ENCODE results near the gene MAP2K6.

MAP2K6 gene

DNA sequence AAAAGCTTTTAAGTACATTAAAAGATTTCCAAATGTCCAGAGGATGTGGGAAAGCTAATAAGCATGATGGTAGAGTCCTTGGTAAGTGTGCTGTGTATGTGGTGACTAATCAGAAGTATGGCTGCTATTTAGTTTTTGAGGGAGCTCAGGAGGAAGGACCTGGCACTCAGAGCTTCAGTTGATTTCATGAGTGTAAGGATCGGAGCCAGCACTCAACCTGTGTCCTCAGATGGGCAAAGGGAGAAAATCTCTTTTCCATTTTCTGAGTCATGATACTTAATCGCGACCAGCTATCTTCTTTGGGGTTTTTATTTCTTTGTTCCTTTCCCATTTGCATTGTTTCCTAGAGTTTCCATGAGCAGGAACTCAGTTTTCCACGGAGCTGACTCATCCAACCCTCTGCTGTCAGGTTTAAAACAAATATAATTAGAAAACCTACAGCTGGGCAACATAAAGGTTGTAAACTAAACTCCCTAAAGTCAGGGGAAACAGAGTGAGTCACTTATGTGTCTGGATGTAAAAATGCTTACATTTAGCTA lies 125.4 kb downstream of the MAP2K6 start:
- peak; percentile 27 for DNase-seq

DNA sequence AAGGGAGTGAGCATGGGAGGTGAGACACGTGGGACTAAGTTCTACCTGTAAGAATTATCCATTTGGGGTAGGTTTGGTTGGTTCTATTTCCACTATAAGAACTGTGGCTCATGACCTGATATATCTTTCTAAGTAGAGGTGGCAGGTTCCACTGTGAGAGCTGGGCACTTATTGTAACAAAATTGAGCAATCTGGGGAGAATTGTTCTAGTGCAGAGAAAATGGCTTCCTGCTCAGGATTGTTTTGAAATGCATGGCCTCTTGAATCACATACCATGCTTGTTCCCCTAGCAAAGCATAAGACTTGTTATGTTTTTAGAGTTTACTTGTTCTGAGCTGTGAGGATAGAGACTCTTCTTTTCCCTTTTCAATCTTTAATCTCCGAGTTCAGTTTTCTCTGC lies 125.9 kb downstream of the MAP2K6 start:
- DNase-seq, result no peak

- DNase-seq, result no peak
These were observed 132.7 kb downstream of the MAP2K6 start for GRCh38 chr17:69547230-69547629.

GRCh38 chr17:69547947-69548346 lies 133.4 kb downstream of the MAP2K6 start:
- DNase-seq, result no peak

DNA sequence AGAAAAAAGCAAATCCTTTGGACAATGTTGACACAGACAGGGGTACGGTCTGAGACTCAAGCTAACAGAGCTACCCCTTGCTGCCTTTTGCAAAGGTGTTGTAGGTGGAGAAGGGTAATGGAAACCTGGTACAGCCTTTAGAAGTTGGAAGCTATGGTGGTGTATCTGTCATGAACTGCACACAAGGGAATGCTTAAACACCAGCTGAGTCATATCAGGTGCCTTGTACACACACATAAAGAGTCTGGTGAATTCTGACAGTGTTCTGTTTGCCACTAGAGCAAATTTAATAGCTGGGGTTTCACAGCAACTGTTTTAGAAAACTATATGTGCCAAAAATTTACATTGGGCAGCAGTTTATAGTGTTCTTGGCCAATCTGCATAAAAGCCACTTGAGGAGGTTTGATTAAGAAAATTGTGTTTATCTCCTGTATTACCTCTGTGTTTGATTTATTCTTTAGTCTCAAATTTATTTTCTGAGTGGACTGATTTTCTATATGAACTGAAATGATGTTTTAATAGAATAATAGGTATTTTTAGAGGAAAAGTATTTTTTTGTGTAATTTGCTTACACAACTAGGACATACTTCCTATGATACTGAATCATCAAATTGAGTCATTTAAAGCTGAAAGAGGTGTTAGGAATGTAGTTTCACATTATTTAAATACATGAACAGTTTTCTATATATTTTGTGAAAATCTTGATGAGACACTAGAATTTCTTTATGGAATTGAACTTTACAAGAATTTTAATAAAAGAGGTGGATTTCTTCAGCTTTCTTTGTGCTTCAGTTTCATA lies 136.9 kb downstream of the MAP2K6 start:
- DNase-seq, result no peak

GRCh38 chr17:69552986-69553667 lies 138.6 kb downstream of the MAP2K6 start:
- DNase-seq, result no peak

DNA sequence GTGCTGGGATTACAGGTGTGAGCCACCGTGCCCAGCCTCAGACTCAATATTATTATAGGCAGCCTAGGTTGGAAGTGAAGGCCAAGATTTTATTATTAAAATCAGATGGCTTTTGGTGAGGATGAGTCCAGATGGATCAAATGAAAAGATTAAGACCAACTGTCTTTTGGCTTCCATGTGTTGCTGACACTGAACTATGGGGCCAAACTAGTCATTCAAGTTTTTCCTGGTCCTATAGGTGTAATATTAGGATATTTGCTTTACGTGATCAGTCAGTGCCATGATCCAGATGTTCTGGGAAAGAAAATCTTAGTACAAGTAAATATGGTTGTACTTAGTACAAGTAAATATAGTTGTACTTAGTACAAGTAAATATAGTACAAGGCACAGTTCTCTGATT lies 140.6 kb downstream of the MAP2K6 start:
- no peak for DNase-seq

DNA sequence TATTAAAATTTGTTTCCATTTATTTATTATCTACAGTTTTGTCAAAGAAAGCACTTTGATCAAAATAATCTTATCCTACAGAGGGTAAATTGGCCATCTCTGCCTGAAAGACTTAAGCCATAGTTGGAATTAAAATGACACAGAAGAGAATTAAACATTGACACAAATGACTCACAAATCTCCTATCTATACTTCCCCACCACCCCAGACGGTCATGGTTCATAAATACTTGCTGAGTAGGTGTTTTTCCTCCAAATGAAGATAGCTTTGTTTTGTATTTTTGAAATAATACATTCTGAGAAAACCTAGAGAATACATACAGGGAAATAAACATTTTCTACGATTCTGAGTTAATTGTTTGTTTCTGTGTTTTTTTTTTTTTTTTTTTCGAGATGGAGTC lies 142.8 kb downstream of the MAP2K6 start:
- no peak for DNase-seq

GRCh38 chr17:69558796-69559195 lies 144.3 kb downstream of the MAP2K6 start:
- no peak for DNase-seq

GRCh38 chr17:69560987-69561441 lies 146.5 kb downstream of the MAP2K6 start:
- DNase-seq, result no peak

DNA sequence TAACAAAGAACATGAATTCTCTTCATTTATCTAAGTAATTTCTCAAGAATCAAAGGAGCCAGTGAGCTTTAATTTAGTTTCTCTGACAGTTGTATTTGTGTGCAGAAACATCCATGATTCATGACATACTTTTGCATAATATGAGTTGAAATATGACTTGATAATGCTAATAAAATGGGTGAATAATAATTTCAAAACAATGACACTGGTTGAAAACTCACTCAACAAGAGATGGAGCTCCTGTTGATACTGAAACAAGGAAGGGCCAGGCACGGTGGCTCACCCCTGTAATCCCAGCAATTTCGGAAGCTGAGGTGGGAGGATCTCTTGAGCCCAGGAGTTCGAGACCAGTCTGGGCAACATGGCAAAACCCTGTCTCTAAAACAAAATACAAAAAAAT lies 147.0 kb downstream of the MAP2K6 start:
- DNase-seq, result no peak

DNA sequence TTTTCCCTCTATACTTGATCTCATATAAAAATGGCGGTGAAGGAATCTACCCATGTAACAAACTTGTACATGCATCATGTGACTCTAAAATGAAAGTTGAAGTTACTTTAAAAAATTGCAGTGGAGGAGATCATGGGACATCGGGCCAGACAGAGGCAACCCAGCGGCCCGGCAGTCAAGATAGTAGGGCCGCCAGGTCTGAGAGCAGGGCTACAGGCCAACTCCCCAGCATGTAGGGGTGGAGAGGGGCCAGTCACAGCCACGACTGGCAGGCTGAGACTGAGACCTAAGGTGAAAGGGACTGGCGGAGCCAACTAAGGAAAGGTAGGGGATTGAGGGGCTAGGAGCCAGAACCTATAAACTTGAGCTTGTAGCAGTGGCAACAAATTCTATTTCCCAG lies 150.9 kb downstream of the MAP2K6 start:
- no peak for DNase-seq

- DNase-seq, result no peak
These were observed 152.6 kb downstream of the MAP2K6 start for GRCh38 chr17:69567130-69567529.

DNA sequence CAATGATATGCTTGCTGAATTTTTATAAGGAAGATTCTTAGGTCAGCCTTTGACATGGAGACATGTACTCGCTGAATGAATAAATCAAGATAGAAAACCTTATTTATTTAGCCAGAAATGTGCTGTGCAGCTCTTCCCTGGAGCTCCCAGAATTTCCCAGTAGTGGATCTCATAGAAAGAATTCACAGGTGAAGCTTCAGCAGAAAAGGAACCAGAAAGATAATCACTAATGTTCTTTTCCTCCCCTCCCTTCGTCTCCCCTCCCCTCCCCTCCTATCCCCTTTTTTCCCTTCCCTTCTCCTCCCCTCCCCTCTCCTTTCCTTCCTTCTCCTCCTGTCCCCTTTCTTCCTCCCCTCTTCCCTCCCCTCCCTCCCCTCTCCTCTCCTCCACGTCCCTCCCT lies 158.2 kb downstream of the MAP2K6 start:
- no peak for DNase-seq

DNA sequence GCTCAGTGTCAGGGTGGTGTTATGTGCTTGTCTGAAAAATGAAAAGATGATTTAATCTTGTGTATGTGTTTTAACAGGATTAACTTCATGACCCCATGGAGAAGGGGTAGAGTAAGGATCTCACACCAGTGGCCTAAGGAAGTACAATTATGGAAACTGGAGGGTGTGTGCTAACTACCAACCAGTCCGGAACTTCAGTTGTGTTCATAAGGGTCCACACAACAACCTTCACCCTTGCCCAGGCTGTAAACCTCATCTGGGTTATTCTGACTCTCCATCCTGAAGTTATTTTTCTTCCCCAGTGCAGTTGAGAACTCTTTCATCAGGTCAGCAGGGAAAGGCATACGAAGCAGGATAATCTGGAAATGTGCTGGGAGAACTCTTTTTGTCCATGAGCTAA lies 158.9 kb downstream of the MAP2K6 start:
- DNase-seq, result no peak

DNA sequence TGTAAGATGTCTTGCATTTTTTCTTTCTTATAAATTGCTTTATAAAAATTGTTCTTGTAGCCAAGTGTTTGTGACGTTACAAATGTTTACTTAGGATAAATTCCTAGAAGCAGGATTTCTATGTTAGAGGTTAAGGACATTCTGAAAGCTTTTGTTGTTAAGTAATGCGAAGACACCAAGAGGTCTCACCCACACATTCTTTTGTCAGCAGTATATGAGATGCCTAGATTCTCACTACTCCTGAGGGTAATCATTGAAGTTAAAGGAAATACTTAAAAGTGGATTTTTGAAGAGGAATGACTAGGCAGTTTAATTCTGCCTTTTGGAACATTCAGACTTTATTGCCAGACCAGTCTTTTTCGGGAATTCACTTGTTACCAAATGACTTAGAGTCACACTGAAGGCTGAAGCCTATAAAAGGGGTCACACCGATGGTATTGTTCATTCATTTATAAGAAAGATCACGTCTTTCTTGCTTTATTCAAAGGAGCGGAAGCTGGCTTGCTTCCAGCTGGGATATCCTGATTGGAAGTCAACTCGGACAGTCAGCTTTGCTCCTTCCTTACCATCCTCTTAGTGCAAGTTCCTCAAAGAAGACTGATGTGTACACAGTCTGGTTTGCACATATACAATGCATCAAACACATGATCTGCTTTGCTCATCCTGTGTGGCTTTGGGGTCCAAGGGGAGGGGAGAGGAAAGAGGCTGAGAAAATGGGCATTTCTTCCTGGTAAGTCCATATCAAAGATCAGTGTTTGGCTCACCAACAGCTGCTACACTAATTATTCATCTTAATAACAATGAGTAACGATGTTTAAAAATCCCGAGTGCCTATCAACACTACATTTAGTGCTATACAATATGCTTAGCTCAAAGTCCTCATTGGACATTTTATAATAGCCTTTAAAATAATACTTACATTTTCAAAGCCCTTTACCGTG lies 160.0 kb downstream of the MAP2K6 start:
- DNase-seq, result no peak

GRCh38 chr17:69575346-69575761 lies 160.9 kb downstream of the MAP2K6 start:
- peak; percentile 73 for DNase-seq

GRCh38 chr17:69577098-69577497 lies 162.6 kb downstream of the MAP2K6 start:
- no peak for DNase-seq

- DNase-seq, result peak; percentile 44
These were observed 164.0 kb downstream of the MAP2K6 start for GRCh38 chr17:69578385-69578936.

- DNase-seq, result no peak
These were observed 165.6 kb downstream of the MAP2K6 start for GRCh38 chr17:69579961-69580677.

DNA sequence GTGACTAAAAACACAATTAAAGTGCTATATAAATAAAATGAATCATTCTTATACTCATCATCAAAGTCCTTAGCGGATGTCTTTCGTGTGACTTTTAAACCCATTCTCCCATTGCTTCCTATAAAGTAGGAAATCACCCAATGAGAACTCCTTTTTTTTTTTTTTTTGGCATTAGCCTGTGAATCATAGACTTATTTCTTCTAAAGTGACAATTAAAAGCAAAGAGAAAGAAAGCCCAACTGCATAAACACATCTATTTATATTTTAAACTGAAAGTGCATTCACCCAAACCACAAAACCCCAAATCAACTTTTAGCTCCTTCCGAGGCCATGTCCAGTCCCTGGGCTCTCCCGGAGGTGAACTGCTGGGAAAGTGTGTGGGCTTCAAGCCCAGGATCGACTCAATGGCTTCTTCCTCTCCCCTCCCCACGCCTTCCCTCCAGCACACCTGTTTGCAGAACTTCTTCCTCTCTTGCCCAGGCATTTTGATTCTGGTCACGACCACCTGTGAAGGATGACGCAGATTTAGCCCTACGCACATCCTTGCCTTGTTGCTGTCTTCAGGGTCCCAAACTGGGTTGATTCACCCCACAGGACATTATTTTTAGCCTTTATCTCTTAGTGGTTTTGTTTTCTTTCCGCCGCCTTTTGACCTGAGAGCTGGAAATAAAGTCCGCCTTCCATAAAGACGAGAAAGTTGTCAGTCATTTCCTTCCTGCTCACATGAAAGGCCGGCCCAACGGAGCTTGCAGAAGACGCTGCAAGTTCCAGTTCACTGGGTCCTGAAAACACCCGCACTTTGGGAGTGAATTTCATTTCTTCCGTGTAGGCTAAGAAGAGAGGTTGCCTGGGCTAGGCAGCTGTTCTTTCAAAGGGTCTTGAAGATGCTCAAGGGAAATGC lies 166.8 kb downstream of the MAP2K6 start:
- DNase-seq, result no peak
